Measurements from ENCODE around the gene UBL7.

Gene UBL7

GRCh38 chr15:74438721-74439316 lies 22.1 kb downstream of the UBL7 start:
- DNase-seq = peak; percentile 68

DNA sequence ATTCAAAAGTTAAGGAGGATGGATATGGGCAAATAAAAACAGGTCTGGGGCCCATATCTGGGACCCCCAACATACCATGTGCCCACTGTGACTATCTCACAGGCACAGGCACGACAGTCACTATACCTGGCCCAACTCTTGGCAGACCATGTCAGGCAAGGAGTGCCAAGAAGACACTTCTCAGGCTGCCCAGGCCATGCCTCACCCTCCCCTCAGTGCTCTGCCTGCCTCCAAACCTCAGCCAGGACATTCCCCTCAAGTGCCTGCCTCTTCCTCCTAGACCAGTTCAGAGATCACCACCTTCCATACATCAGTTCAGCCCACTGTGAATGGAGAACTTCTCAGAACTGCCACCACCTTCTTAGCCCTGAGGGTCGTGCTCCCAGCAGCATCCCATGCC lies 22.8 kb downstream of the UBL7 start:
- DNase-seq = no peak

GRCh38 chr15:74434263-74435136 lies 26.5 kb downstream of the UBL7 start:
- no peak for DNase-seq

GRCh38 chr15:74433592-74434262 lies 27.2 kb downstream of the UBL7 start, which contains the start of gene SEMA7A:
TSS of gene SEMA7A (minus strand) at chr15:74433958. CDS start at chr15:74433918, 40 bp downstream.
- peak; percentile 67 for DNase-seq

DNA sequence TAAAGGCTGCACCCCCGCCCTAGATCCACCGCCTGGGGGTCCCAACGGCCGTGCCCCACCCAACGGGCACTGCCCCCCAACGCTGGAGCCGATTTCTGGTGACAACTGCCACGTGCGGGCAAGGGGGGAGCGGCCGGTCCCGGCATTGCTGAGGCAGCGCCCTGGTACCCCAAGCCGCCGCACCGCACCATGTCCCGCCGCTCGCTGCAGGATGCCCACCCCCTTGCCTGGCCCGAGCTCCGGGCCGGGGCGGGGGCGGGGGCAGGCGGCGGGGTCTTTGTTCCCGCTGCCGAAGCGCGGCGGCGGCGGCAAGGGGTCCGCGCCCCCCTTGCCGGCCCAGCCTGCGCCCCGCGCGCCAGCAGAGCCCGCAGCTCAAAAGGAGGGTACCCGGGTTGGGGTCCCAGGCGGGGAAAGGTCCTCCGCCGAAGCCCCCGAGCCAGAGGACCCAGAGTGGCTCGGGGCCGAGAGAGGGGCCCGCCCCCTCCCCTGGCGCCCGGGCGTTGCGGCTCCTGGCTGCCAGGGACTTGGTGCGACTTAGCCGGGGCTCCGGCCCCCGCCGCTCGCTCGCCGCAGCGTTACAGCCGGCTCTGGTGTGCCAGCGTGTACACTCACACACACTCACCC lies 27.9 kb downstream of the UBL7 start:
- DNase-seq = no peak

DNA sequence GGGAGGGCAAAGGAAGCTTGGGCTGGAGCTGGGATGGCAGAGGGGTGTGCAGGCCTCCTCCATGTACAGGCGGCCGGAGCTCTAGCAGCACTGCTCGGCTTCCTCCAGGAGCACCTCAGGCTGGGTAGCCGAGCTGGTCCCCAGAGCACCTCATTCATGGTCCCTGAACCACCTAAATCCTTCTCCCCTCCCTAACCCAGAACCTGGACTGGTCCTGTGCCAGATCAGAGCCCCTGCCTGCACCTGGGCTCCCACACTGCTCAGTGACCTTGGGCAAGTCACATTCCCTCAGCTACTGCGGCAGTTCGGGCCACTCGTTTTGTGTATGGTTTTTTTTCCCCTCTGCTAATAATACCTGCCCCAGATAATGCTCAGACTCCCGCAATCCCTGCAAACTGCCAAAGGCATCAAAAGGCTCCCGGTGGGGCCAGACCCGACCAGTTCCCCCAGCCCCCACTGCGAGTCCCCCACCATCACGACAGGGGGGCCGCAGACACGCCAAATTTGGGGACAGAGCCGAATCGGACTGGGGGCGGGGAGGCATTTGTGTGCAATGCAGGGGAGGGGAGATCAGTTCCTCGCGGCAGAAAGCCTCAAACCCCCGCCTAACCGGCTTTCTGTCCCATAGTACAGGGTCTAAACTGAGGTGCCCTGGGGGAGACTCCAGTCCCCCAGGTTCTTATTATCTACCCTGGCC lies 28.5 kb downstream of the UBL7 start:
- no peak for DNase-seq

- no peak for DNase-seq
These were observed 29.3 kb downstream of the UBL7 start for GRCh38 chr15:74431645-74432044.

GRCh38 chr15:74431116-74431515 lies 29.8 kb downstream of the UBL7 start:
- DNase-seq = no peak

DNA sequence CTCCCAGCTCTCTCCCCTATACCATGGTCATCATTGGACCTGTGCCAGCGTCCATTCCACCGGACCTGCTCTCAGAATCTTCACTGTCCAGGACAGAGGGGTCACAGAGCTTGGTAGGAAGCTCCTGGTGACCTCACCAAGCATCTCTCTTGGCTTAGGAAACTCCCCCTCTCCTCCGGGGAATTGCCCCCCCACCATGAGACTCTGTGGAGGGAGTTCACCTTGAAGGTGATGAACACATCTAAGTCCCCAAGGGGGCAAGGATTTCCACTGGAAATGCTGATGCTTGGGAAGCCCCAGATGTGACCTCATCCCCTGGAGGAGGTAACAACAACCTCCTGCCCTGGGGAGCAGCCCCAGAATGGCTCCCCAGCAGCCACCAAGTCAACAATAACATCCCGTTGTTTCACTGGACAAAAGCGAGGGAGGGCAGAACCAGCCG lies 30.4 kb downstream of the UBL7 start:
- DNase-seq = no peak

- DNase-seq = no peak
These were observed 31.1 kb downstream of the UBL7 start for GRCh38 chr15:74429781-74430400.

DNA sequence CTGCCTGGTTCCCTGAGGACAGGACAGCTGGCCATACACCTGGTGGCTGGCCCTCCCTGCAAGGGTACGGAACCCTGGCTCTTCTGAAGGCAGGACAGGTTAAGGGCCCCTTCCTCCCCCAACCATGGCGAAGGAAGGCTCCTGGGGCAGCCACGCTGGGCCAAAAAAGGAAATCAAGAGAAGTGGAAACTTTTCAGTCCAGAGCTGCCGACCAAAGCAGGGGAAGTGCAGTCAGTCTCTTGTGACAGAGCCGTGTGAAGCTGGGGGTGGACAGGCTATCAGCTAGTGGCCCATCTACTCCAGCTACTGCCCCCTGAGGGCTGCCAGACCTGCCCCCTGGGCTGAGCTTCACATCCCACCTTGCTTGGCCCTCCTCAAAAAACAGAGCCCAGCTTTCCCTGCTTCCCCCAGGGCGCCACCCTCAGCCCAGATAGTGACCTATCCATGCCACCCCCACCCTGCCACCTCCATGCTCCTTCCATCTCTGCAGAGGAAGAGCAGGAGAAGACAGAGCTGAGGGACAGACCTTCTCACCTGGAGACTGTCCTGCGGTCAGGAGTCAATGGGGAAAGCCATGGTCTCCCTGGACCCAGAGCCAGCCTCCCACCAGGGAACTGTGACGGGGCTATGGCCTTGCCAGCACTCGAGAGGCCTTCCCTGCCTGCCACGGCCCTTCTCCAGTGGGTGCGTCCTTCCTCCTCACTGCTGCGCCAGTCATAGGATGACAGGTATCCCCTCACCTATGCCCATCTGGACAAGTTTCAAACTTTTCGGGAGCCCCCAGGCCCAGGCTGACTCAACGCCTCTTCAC lies 31.8 kb downstream of the UBL7 start:
- DNase-seq = no peak

GRCh38 chr15:74428442-74428787 lies 32.5 kb downstream of the UBL7 start:
- DNase-seq = no peak

DNA sequence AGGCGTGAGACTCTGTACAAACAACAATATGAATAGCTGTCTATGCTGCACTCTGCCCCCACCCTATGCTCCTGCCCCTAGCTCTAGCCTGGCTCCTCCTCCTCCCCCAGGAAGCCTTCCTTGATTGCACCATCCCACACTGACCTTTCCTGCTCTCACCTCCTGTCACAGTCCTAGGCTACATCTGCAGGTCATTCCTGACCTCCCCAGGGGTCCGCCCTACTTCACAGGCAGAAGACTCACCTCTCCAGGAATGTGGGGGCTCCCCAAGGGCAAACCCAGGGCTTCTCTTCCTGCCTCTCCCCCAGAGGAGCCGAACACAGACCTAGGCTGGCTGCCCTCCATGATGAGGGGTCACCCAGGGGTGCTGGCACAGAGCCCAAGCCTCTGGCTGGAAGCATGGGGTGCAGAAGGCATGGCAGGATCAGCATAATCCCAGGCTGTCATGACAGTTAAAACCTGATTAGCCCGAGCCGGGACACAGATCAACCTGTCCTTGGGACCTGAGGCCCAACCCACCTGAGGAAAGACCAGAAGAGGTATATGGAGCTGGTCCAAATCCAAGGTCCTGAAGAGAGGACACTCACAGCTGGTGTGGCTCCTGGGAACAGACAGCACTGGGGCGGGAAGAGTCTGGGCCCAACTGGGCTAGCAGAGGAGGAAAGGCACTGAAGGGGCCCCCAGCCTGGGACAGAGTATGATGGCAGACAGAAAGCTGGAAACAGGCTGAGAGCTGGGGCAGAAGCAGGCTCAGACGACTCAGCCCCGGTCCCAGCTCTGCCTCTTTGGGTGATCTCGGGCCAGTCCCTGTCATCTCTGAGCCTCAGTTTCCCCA lies 33.1 kb downstream of the UBL7 start:
- no peak for DNase-seq

DNA sequence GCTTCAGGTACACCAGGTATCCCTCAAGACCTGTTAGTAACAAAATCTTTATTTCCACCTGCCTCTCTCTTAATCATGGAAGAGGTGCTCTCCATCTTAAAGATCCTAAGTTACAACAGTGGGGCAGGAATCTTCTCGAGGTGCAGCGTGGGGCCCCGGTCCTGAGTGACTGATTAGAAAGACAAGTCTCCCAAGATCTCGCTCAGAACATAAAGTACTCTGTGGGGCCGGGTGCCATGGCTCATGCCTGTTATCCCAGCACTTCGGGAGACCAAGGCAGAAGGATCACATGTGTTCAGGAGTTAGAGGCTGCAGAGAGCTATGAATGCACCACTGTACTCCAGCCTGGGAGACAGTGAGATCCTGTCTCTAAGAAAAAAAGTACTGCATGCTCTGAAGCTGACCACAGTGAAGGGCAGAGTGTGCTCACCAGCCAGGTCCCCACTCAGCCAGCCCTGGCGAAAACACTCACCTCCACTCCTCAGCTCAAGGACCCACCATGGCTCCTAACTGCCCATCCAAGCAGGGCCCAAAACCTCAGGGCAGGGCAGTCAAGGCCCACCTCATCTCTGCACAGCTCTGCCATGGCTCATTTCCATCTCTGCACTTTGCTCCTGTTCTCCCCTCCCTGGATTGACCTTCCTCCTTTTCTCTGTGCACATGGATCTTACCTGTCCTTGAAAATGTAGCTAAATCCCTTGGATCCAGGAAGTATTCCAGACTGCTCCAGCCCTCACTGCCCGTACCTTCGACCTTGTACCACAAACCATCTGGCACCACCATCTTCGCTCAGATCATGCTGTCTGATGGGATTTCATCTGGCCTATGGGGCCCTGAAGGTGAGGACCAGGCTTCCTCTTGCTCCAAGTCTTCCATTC lies 34.3 kb downstream of the UBL7 start:
- DNase-seq = no peak

GRCh38 chr15:74425630-74426029 lies 35.3 kb downstream of the UBL7 start:
- DNase-seq = no peak

- DNase-seq = no peak
These were observed 35.9 kb downstream of the UBL7 start for GRCh38 chr15:74424901-74425528.

GRCh38 chr15:74423431-74424257 lies 37.3 kb downstream of the UBL7 start:
- DNase-seq = no peak

All from NCI-H2171 treated with DMSO at 0.1 percent for 48 hours (cell line).